ENCODE measurements around the gene DLX2. TPM values are rescaled to one million over a fixed set of nuclear protein-coding genes. Genes with fewer than 3 reads are reported as not detected.

The DLX2 gene
- total and polyA plus RNA-seq, 2 of the 13 experiments (the other 11 are each of a cell fraction or from before 2014, with no cell fraction given), result 0.07 to 0.15 TPM

DNA sequence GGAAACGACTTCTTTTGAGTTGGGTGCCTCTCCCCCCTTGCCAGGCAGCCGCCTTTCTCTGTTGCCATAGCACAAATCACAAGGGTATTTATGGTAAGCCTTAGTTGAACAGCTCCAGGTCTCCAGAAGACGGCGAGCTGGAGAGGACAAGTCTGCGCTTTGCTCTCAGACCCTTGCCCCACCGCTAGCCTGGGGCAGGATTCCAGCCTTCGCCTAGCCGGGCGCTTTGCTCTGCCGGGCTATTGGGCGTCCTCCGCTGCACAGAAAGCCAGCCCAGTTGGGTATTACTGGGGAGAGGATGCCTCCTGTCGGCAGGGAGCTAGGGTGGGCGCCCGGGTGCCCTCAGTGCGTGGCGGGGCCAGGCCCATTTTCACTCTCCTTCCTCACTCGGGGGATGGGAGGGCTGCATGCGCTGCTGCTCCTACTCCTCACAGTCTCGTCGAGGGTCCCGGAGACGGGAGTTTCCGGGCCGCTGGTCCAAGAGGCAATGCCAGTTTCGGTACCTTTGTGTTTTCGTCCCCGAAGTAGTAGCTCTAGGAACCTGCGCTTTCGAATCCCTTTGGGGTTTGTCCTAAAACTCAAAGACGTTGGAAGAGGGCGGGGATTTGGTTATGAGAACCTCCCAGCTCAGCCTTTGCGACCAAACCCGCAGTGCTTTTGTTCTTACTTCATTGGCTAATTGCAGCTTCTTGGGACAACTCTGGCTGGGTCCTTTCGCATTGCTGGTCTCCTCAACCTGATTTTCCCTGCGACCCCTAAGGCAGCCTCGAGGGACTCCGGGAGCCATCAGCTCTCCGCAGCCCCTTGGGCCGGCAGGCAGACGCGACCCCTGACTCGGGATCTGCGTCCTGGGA, 3.6 kb upstream of the DLX2 start (continued):
- no peak for TF ChIP-seq IKZF4 (CRISPR knock-in tag; IDR thresholded peaks at IDR 0.05; ENCODE audit: borderline replicate concordance, low read depth, not compliant biosample characterization)
- TF ChIP-seq ZNF879 (CRISPR knock-in tag; IDR thresholded peaks at IDR 0.05), result no peak
- TF ChIP-seq KDM6A (CRISPR knock-in tag; IDR thresholded peaks at IDR 0.05; ENCODE audit: low read depth), result no peak
- TF ChIP-seq ZNF567 (CRISPR knock-in tag; IDR thresholded peaks at IDR 0.05; ENCODE audit: borderline replicate concordance), result no peak
- peak; percentile 43 for TF ChIP-seq ZNF883 (CRISPR knock-in tag; IDR thresholded peaks at IDR 0.05; ENCODE audit: not compliant biosample characterization)
- no peak for TF ChIP-seq FOSL1 (CRISPR knock-in tag; IDR thresholded peaks at IDR 0.05; ENCODE audit: borderline replicate concordance)
- TF ChIP-seq, protein P1, sequence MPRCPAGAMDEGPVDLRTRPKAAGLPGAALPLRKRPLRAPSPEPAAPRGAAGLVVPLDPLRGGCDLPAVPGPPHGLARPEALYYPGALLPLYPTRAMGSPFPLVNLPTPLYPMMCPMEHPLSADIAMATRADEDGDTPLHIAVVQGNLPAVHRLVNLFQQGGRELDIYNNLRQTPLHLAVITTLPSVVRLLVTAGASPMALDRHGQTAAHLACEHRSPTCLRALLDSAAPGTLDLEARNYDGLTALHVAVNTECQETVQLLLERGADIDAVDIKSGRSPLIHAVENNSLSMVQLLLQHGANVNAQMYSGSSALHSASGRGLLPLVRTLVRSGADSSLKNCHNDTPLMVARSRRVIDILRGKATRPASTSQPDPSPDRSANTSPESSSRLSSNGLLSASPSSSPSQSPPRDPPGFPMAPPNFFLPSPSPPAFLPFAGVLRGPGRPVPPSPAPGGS (CRISPR knock-in tag; IDR thresholded peaks at IDR 0.05), result no peak

DNA sequence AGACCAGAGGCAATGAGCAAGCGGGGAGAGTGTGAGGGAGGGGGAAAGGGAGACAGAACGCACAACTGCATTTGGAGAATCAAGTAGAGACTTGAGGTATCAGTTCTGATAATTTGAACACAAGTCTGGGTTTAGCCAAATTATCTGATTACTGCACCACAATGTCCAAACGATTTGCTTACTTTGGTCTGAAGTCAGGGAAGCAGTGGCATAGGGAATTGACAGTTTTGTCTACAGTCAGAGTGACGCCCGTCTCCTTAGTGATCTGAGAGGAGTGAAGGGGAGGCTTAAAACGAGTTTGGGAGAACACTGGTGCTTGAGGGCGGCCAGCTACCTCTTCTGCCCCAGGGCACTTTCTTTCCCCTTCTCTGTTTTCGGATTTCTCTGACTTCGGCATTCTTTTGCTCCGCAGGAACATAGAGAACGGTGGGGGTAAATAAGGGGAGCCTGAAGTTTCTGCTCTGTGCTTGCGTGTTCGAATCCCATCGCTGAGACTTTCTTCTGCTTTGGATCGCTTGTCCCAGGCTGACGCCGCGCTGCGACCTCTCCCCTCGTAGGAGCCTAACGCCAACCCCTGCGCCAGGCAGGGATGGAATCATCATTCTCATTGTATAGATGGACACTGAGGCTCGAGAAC, 2.9 kb upstream of the DLX2 start:
- Histone ChIP-seq H3K9me3 (ENCODE audit: low read length) (no peaks in the 10 kb centered on the region), H3K36me3 (replicated peaks in 1 of 2; ENCODE audit: control insufficient read depth in 1 of 2, insufficient read depth in 2 of 2, low read length in 2 of 2) (no peaks in the 10 kb centered on the region), H4K20me1 (ENCODE audit: insufficient read depth, low read length) (no peaks in the 10 kb centered on the region), H3K27ac (ENCODE audit: extremely low read length, insufficient read depth, low read length) (no peak overlapping the region), H2AFZ (ENCODE audit: low read length) (no peak overlapping the region), H3K27me3 (ENCODE audit: control insufficient read depth in 1 of 2, insufficient read depth in 2 of 2, low read length in 2 of 2) (peaks cover 3 to 31% of the 10 kb centered on the region in 2 experiments), H3K9ac (ENCODE audit: insufficient read depth, low read depth, low read length) (no peak overlapping the region), H3K4me2 (ENCODE audit: low read depth, low read length) (peak overlapping the region; percentile 100), H3K4me3 (replicated peaks in 1 of 3; ENCODE audit: insufficient read depth in 1 of 3, low read depth in 2 of 3, low read length in 3 of 3) (peak overlapping the region in 1 of 3 experiments; percentile 75; a peak in 2 of 6 replicates), H3K4me1 (ENCODE audit: insufficient read depth, low read length) (peaks cover 60% of the 10 kb centered on the region), H3K79me2 (ENCODE audit: insufficient read depth, low read length) (no peaks in the 10 kb centered on the region)
- intact Hi-C loops (cut with micrococcal nuclease; ENCODE audit: unreplicated experiment) (loop anchor here (1.0 to 10.0 kb wide), 5 partner anchors 164 to 1131 kb away; no protein-coding TSS in a partner anchor), in situ Hi-C loops (cut with HindIII; ENCODE audit: extremely low pct_ligation_motif_present, low pct_unique_long_range_greater_than_20kb) (loop anchor here (5.0 to 10.0 kb wide), 4 partner anchors 148 to 533 kb away; no protein-coding TSS in a partner anchor)
- TF ChIP-seq ZNF709 (CRISPR knock-in tag; IDR thresholded peaks at IDR 0.05) (0 out of 2 replicates have a peak, but pooled peaks have one; percentile 16), SP1 (IDR thresholded peaks at IDR 0.05) (no peak), SP1 (CRISPR knock-in tag; IDR thresholded peaks at IDR 0.05) (no peak), ZNF678 (CRISPR knock-in tag; IDR thresholded peaks at IDR 0.05) (0 out of 2 replicates have a peak, but pooled peaks have one; percentile 8)
- 79% methylated on average over 23 of the region's 23 CpGs for WGBS (ENCODE audit: low lambda C conversion rate)
- DNase-seq (ENCODE audit: low spot score) (no peak), FAIRE-seq (no peak), ATAC-seq (no peak)
- no TSS peak for BruUV-seq (replicated peaks)
- POLR2A ChIA-PET, result interaction anchor here (1.2 kb wide), 1 partner anchor 322 kb away, joined by 4 read pairs; the partner anchor contains the start of gene ITGA6
- CTCF ChIA-PET (ENCODE audit: low intra/inter-chr PET ratio, low total read pairs), result interaction anchor here (1.2 to 3.2 kb wide), 5 partner anchors 148 to 507 kb away, joined by 3 to 52 read pairs (median 10); no protein-coding TSS in a partner anchor
